Esophagus squamous epithelium (tissue), 4 donors: ENCODE data around the gene PARP6.

Source experiments
- CTCF ChIP-seq, 6 experiments: fragments of 450-650 bp in 4 of 6; fragments of 200-600 bp in 2 of 6; sonication (generic) in 2 of 6; IDR thresholded peaks; one replicate each; pipeline ENCODE4 v1.5.1; 2016 to 2019; ENCODE audit warnings: antibody characterized with exemption in 6 of 6, mild to moderate bottlenecking in 4 of 6, moderate library complexity in 4 of 6
- POLR2A ChIP-seq, 4 donors: fragments of 450-650 bp; IDR thresholded peaks; one replicate each; pipeline ENCODE4 v1.6.1; 2017; ENCODE audit warnings: antibody characterized with exemption in 4 of 4, mild to moderate bottlenecking in 4 of 4, moderate library complexity in 3 of 4

- TF ChIP-seq CTCF (IDR thresholded peaks at IDR 0.05) (no peak), POLR2A (IDR thresholded peaks at IDR 0.05) (no peak)
Measured at GRCh38 chr15:72319985-72320671, 47.8 kb upstream of the PARP6 start, which contains the start of gene CELF6.
